Left renal pelvis (tissue), 4 donors: ENCODE data around the gene BSX. TPM values are rescaled to one million over a fixed set of nuclear protein-coding genes. Genes with fewer than 3 reads are reported as not detected.

ENCODE experiments used
- DNase-seq, 4 donors: peaks; one replicate each; pipeline ENCODE4 v3.0.0-alpha.2; 2013; ENCODE audit warnings: low read depth in 4 of 4, low spot score in 3 of 4
- polyA plus RNA-seq, 4 donors: library from polyadenylated mRNA; unstranded; fragments of 120-200 nt; gene quantifications; one replicate each; pipeline ENCODE4 v1.2.1, GENCODE V29; 2013; ENCODE audit not compliant: insufficient read length in 4 of 4

BSX gene
- polyA plus RNA-seq: not detected

- DNase-seq: peak in 3 of 4 donors; percentile 42 to 64 (median 45)
Observed at GRCh38 chr11:122981388-122982264, at the start of gene BSX. Gene BSX, minus strand, starts transcription at chr11:122981834. Its CDS starts 163 bp downstream, at chr11:122981671.

- no peak for DNase-seq
Observed at GRCh38 chr11:123030517-123030916, 48.9 kb upstream of the BSX start.

GRCh38 chr11:123020968-123021367 lies 39.3 kb upstream of the BSX start:
- no peak for DNase-seq

DNA sequence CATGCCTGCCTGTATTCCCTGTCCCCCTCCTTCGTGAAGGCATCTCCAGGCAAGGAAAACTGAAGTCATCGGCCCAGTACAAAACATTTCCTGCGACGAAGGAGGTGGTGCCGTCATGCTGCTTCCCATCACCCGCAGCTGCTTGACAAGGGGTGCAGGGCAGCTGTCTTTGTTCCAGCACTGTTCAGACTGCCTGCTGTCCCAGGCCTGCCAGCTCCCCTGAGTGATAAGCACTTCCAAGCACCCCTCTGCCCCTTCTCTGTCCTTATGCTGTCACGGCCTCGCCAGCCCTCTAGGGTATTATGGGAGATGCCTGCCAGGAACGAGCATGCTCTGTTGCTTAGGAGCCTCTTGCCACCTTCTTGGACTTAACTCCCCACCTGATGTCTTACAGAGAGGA lies 37.1 kb upstream of the BSX start:
- no peak for DNase-seq

GRCh38 chr11:123011510-123011909 lies 29.9 kb upstream of the BSX start:
- no peak for DNase-seq

DNA sequence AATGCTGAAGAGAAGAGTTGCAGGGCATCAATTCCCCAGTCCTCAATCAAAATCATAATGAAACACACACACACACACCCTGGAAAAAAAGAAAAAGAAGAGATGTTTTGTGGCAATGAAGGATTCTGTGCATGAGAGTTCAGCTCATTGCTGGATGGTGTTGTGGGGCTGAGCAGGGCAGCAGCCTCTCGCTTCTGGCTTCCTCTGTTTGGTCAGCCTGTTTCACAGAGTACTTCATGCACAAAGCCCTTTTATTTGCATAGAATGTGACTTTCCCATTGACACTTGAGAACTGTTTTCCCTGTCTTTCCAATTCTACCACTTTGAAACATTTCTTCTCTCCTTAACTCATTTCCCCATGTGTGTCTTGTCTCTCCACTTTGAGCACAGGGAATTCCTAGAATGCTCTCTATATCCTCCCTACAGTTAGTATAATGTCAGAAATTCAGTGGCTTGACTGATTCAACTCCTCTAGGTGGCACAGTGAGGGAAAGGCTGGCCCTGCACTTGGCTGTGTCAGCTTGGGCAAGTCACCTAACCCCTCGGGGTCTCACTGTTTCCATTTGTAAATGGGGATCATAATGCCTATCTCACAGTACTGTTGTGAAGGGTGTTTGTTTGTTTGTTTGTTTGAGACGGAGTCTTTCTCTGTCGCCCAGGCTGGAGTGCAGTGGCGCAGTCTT lies 25.4 kb upstream of the BSX start:
- no peak for DNase-seq

- DNase-seq: no peak
Observed at GRCh38 chr11:123000721-123001120, 19.1 kb upstream of the BSX start.

GRCh38 chr11:122998727-122999366 lies 17.2 kb upstream of the BSX start:
- no peak for DNase-seq

- DNase-seq: no peak
Observed at GRCh38 chr11:122995526-122995925, 13.9 kb upstream of the BSX start.

DNA sequence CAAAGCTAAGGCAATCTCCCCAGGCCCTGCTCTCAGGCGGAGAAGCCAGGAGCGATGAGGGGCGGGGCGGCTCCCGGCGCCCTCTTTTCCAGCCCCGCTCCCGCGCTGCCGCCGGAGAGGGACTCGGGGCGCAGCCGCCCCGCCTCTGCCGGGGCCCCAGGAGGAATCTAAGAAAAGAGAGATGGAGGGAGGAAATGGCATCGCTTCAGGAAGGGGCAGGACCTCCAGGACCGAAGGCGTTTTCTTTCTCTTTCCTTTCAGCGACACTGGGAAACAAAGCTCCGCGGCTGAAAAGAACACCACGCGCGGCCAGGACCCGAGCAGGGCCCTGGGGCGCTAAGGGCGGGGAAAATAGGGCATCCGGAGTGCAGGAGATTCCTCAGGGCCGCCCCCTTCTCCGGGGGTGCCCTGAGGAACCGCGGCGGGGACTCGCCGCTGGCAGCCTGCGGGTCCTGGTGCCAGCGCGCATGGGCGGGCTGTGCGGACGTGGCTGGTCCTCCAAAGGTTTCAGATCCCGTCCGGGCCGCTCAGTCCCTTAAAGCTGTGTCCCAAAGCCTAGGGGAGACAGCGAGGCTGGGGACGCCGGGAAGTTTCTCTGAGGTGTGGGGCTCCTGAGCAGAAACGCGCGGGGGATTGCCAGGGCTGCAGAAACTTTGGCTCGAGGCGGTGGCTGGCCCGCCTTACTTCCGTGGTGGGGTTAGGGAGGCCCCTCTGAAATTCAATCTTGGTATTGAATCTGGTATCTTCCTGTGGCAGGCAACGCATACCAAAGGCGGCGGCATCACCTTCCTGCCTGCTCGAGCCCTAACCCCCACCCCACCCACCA lies 2.8 kb upstream of the BSX start:
- no peak for DNase-seq

DNA sequence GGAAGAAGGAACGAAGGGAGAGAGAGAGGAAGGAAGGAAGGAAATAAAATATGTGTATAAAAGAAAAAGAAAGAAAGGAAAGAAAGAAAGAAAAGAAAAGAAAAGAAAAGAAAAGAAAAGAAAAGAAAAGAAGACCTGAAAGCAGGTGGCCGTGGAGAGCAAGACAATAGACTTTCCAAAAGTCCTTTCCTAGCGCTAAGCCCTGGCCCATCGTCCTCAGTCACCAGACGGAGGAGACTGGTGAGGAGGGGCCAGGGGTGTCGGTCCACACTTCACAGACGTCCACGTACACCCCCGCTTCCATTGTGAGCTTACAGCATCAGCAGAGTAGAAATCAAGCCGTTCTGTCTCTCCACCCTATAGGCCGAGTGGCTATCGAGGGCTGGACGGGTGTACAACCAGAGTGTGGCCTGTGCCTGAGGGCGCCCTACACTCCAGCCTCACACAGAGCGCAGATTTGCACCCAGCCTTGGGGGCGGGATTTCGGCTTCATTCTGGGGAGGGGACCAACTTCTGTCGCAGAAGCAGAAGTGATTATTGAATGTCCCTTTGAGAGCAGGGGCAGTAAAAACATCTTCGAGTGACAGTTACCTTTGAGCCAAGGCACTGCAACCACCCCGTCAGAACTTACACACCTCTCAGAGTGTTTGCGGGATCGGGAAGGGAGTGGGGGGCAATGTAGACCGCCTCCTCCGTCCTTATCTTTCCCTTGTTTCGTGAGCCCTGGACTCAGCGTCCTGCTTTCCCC lies 2.0 kb upstream of the BSX start:
- no peak for DNase-seq

DNA sequence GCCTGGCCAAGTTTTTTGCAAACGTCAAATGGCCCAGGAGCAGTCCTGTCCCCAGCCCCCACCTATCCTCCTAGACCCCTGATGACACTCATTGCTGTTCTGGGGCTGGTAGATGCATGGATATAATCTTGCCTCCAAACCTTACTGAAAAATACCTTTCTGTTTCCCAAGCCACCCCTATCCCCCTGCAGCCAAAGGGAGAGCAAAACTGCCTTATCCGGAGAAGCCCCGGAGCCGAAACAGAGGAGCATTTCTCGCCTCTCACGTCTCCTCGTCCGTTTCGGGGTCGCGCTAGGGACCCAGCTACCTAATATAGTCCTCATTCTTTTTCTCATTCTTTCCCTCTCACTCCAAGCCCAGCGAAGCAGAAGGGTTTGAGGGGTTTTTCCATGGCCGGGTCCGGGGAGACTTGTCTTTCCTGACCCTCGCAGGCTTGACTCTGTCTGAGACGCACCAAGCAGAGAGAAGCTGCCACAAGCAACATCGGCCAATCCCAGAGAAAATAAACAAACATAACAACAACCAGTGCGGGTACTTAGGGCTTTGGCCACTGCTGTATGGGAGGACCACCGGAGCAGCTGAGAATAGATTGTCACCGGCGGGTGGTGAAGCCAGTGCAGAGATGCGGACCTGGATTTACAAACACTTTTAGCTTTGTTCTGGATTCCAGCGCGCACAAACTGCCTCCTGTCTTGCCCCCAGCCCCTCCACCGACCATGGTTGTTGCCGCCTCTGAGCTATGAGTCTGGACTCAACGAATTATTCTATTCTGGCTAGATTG lies 1.6 kb downstream of the BSX start:
- DNase-seq: no peak

GRCh38 chr11:122979103-122979814 lies 2.4 kb downstream of the BSX start:
- no peak for DNase-seq

DNA sequence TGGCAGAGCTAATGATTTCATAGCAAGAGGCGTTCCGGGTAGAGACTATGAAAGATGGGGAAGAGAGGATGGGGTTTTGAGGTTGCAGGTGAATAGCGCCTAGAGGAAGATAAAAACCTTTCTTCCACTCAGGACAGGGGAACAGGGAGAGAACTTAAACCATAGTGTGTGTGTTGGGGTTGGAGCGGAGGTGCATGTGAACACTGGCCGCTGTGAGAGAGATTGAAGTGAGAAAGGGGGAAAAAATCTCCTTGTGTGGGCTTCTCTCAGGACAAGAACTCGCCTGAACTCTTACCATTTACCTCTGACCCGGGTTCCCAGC lies 3.4 kb downstream of the BSX start:
- DNase-seq: no peak

DNA sequence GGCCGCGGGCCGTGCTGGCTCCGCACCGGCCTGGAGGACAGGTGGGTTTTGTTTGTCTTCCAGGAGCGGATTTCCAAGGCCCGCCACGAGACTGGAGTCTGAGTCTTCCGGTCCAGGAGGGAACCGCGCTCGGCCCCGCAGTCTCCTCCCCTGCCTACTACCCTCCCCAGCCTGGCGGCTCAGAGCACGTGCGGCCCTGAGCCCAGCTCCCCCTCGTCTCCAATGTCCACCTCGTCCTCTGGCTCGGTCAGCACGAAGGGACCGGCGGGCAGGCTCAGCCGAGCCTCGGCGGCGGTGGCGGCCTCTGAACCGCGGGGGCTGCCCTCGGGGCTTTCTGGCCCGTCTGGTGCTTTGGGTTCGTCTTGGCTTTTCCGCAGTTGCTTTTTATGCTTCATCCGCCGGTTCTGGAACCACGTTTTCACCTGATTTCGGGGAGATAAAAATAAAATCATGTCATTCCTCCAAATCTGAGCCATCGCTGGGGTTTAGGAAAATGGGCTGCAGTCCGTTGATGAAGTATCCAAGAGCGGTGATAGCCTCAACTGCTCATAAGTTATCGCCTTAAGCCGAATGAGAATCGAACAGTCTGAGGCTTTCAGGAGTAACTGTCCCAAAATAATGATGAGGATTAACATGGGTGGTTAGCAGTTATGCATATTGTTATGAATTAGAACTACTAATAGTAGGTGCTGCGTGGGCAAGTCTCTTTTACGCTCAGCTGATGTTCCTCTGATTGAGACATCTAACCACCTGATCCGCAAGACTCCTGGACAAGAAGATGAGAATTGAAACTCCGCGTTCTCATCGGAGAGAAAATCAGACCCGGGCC lies 4.0 kb downstream of the BSX start:
- DNase-seq: no peak

DNA sequence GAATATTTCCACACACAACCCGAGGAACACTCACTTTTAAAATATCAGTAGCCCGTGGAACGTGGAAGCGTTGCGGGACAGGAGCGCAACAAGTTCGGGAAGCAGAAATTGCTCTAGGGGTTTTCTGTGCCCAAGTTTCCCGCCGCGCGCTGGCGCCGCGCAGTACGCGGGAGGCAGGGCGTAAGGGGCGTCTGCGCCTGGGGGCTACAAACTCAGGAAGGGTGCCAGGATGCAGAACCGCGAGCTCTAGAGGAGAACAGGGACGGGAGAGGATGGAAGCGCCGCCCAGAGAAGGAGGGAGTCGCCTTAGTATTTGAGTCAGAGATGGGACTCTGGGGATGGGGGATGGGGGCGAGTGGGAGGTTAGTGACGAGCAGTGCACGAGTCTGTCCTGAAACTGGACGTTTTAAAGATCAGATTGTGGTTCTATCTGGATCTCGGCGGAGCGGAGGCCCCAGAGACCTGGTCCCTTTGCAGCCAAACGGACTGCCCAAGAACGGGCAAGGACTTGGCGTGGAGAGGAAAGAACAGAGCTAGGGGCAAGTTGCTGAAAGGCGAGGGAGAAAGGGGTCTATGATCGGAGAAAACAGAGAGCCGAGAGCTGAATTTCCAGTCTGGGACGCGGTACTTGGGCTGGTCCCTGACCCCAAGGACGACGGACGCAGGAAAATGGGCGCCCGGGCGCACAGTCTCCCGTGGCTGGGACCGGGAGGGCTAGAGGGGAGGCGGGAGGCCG lies 4.7 kb downstream of the BSX start:
- no peak for DNase-seq

DNA sequence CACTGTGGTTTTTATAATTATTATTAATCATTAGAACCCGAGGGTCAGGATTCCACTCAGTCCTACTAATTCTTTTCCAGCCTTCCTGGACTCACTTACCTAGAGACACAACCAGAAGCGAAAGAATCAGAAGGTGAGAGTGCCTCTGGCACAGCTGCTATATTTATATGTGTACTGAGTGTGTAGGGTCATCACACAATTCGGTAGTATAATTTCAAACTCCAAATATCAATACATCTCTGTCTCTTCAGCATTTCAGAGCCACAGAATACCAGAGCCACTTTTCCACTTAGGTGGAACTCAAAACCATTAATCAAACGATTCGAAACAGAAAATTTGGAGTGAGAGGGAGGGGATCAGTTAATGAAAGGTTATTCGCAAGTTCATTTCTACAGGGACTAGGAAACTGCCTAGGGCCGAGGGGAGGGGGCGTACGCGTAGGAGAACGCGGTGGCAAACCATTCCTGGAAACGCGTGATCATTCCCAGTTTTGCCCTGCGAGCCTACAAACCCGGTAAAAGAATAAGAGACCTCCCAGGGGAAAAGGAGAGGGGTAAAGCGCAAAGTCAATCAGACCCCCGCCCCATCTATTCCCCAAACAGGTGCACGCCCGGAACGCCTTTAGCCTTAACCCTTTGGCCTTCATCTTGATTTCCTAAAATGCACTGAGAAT lies 5.4 kb downstream of the BSX start:
- no peak for DNase-seq
